K562 (cell line): ENCODE data around the gene STX12. TPM values are rescaled to one million over a fixed set of nuclear protein-coding genes. Genes with fewer than 3 reads are reported as not detected.

Source experiments
- polyA plus RNA-seq, 8 experiments: library from polyadenylated mRNA; depleted of rRNA in 4 of 8; stranded (reverse) in 5 of 8; unstranded in 3 of 8; fragments of >200 nt; fragmentation: Nextera tagmentation in 2 of 8; fragmentation: Illumina TruSeq in 1 of 8; extraction: Ambion mirVana in 2 of 8; extraction: Trizol in 1 of 8; gene quantifications; 2 replicates each; pipeline versions ENCODE4 v1.2.1 to v1.2.3, GENCODE V29; 2011 to 2014; ENCODE audit warnings: inconsistent platforms in 1 of 8, missing spikeins in 1 of 8
- small RNA-seq: library from RNA; depleted of rRNA; stranded (forward); fragments of <200 nt; gene quantifications from one replicate; pipeline ENCODE3, GENCODE V24; 2014
- total RNA-seq, 7 experiments: library from RNA; depleted of rRNA in 6 of 7; stranded (reverse); fragments of >200 nt in 6 of 7; fragmentation: Illumina TruSeq in 2 of 7; extraction: Trizol in 2 of 7; gene quantifications; 2 replicates each; pipeline versions ENCODE4 v1.2.1 to v1.2.3, GENCODE V29; 2011 to 2021; ENCODE audit warnings: low replicate concordance in 1 of 7

The STX12 gene
- total and polyA plus RNA-seq, 9 of the 15 experiments (the other 6 are each of a cell fraction or from before 2014, with no cell fraction given), result 16.9 to 31.3 (median 25.7) TPM

Small RNAs within 50 kb of the gene (small RNA-seq; reads per million reads assigned to genes)
- not detected for gene AL020997.2
- gene RNU6-1245P, result not detected
- gene SCARNA1, result 368 reads per million, percentile 99 among the genes with 10 or more reads in this experiment

Other genes starting within 250 kb of the STX12 start
Only the 7 nearest of the 9 such genes appear.
- gene FGR, start 138.0 kb upstream of the STX12 start, total RNA-seq (2014; rRNA removed), result not detected in 2 replicates
- gene FGR, start 138.0 kb upstream of the STX12 start, total RNA-seq (2014; rRNA removed; fragmentation: Illumina TruSeq; extraction: Trizol), result not detected in 2 replicates
- not detected in 2 replicates for gene FGR, start 138.0 kb upstream of the STX12 start, total RNA-seq (2015; rRNA removed; fragmentation: Illumina TruSeq; extraction: Trizol)
- gene FGR, start 138.0 kb upstream of the STX12 start, total RNA-seq (2021), result 0.11 and 0.38 TPM in 2 replicates
- gene FGR, start 138.0 kb upstream of the STX12 start, polyA plus RNA-seq (2011; rRNA removed), result 0.04 TPM in 1 of 2 replicates, not detected in the other
- not detected in 2 replicates for gene FGR, start 138.0 kb upstream of the STX12 start, polyA plus RNA-seq (2014; fragmentation: Illumina TruSeq; extraction: Trizol)
- not detected for gene FGR, start 138.0 kb upstream of the STX12 start, polyA plus RNA-seq (2014; fragmentation: Nextera tagmentation; extraction: Ambion mirVana)
- gene FGR, start 138.0 kb upstream of the STX12 start, polyA plus RNA-seq (2014; rRNA removed), result not detected in 2 replicates
- gene IFI6, start 101.0 kb upstream of the STX12 start, total RNA-seq (2014; rRNA removed), result 4.5 and 4.7 TPM in 2 replicates
- 0.99 and 1.0 TPM in 2 replicates for gene IFI6, start 101.0 kb upstream of the STX12 start, total RNA-seq (2014; rRNA removed; fragmentation: Illumina TruSeq; extraction: Trizol)
- gene IFI6, start 101.0 kb upstream of the STX12 start, total RNA-seq (2015; rRNA removed; fragmentation: Illumina TruSeq; extraction: Trizol), result 1.6 and 2.2 TPM in 2 replicates
- gene IFI6, start 101.0 kb upstream of the STX12 start, total RNA-seq (2021), result 3.8 and 5.0 TPM in 2 replicates
- 2.0 and 2.7 TPM in 2 replicates for gene IFI6, start 101.0 kb upstream of the STX12 start, polyA plus RNA-seq (2011; rRNA removed)
- gene IFI6, start 101.0 kb upstream of the STX12 start, polyA plus RNA-seq (2014; fragmentation: Illumina TruSeq; extraction: Trizol), result 2.4 and 2.9 TPM in 2 replicates
- under 1 TPM; 0.17 to 0.76 TPM for gene IFI6, start 101.0 kb upstream of the STX12 start, polyA plus RNA-seq (2014; fragmentation: Nextera tagmentation; extraction: Ambion mirVana)
- gene IFI6, start 101.0 kb upstream of the STX12 start, polyA plus RNA-seq (2014; rRNA removed), result 4.0 and 4.4 TPM in 2 replicates
- gene FAM76A, start 47.3 kb upstream of the STX12 start, total RNA-seq (2014; rRNA removed), result 14.3 and 14.6 TPM in 2 replicates
- gene FAM76A, start 47.3 kb upstream of the STX12 start, total RNA-seq (2014; rRNA removed; fragmentation: Illumina TruSeq; extraction: Trizol), result 13.0 and 16.4 TPM in 2 replicates
- gene FAM76A, start 47.3 kb upstream of the STX12 start, total RNA-seq (2015; rRNA removed; fragmentation: Illumina TruSeq; extraction: Trizol), result 11.9 and 13.1 TPM in 2 replicates
- gene FAM76A, start 47.3 kb upstream of the STX12 start, total RNA-seq (2021), result 10.8 and 12.4 TPM in 2 replicates
- gene FAM76A, start 47.3 kb upstream of the STX12 start, polyA plus RNA-seq (2011; rRNA removed), result 9.7 and 11.0 TPM in 2 replicates
- 7.8 and 11.3 TPM in 2 replicates for gene FAM76A, start 47.3 kb upstream of the STX12 start, polyA plus RNA-seq (2014; fragmentation: Illumina TruSeq; extraction: Trizol)
- gene FAM76A, start 47.3 kb upstream of the STX12 start, polyA plus RNA-seq (2014; fragmentation: Nextera tagmentation; extraction: Ambion mirVana), result 10 to 100 TPM in 1 of 2 experiments, 1 to 10 TPM in 1; 9.5 to 14.6 TPM
- 11.4 and 13.6 TPM in 2 replicates for gene FAM76A, start 47.3 kb upstream of the STX12 start, polyA plus RNA-seq (2014; rRNA removed)
- 70.7 and 79.1 TPM in 2 replicates for gene PPP1R8, start 57.6 kb downstream of the STX12 start, total RNA-seq (2014; rRNA removed)
- 74.6 and 79.6 TPM in 2 replicates for gene PPP1R8, start 57.6 kb downstream of the STX12 start, total RNA-seq (2014; rRNA removed; fragmentation: Illumina TruSeq; extraction: Trizol)
- 80.1 and 87.9 TPM in 2 replicates for gene PPP1R8, start 57.6 kb downstream of the STX12 start, total RNA-seq (2015; rRNA removed; fragmentation: Illumina TruSeq; extraction: Trizol)
- gene PPP1R8, start 57.6 kb downstream of the STX12 start, total RNA-seq (2021), result 66.7 and 75.3 TPM in 2 replicates
- gene PPP1R8, start 57.6 kb downstream of the STX12 start, polyA plus RNA-seq (2011; rRNA removed), result 89.6 and 101 TPM in 2 replicates
- 107 and 132 TPM in 2 replicates for gene PPP1R8, start 57.6 kb downstream of the STX12 start, polyA plus RNA-seq (2014; fragmentation: Illumina TruSeq; extraction: Trizol)
- gene PPP1R8, start 57.6 kb downstream of the STX12 start, polyA plus RNA-seq (2014; fragmentation: Nextera tagmentation; extraction: Ambion mirVana), result 10 to 100 TPM; 16.2 to 20.2 TPM
- 83.0 and 89.5 TPM in 2 replicates for gene PPP1R8, start 57.6 kb downstream of the STX12 start, polyA plus RNA-seq (2014; rRNA removed)
- gene THEMIS2, start 99.3 kb downstream of the STX12 start, total RNA-seq (2014; rRNA removed), result 10.8 and 12.6 TPM in 2 replicates
- 4.2 and 6.8 TPM in 2 replicates for gene THEMIS2, start 99.3 kb downstream of the STX12 start, total RNA-seq (2014; rRNA removed; fragmentation: Illumina TruSeq; extraction: Trizol)
- 4.6 and 4.9 TPM in 2 replicates for gene THEMIS2, start 99.3 kb downstream of the STX12 start, total RNA-seq (2015; rRNA removed; fragmentation: Illumina TruSeq; extraction: Trizol)
- gene THEMIS2, start 99.3 kb downstream of the STX12 start, total RNA-seq (2021), result 12.7 TPM in 2 replicates
- 8.5 and 16.9 TPM in 2 replicates for gene THEMIS2, start 99.3 kb downstream of the STX12 start, polyA plus RNA-seq (2011; rRNA removed)
- 8.0 and 9.5 TPM in 2 replicates for gene THEMIS2, start 99.3 kb downstream of the STX12 start, polyA plus RNA-seq (2014; fragmentation: Illumina TruSeq; extraction: Trizol)
- gene THEMIS2, start 99.3 kb downstream of the STX12 start, polyA plus RNA-seq (2014; fragmentation: Nextera tagmentation; extraction: Ambion mirVana), result 1 to 10 TPM; 2.3 to 3.4 TPM
- 11.7 and 12.8 TPM in 2 replicates for gene THEMIS2, start 99.3 kb downstream of the STX12 start, polyA plus RNA-seq (2014; rRNA removed)
- gene RPA2, start 141.4 kb downstream of the STX12 start, total RNA-seq (2014; rRNA removed), result 177 and 243 TPM in 2 replicates
- 150 and 169 TPM in 2 replicates for gene RPA2, start 141.4 kb downstream of the STX12 start, total RNA-seq (2014; rRNA removed; fragmentation: Illumina TruSeq; extraction: Trizol)
- gene RPA2, start 141.4 kb downstream of the STX12 start, total RNA-seq (2015; rRNA removed; fragmentation: Illumina TruSeq; extraction: Trizol), result 136 and 144 TPM in 2 replicates
- 119 and 121 TPM in 2 replicates for gene RPA2, start 141.4 kb downstream of the STX12 start, total RNA-seq (2021)
- gene RPA2, start 141.4 kb downstream of the STX12 start, polyA plus RNA-seq (2011; rRNA removed), result 177 and 222 TPM in 2 replicates
- 198 and 207 TPM in 2 replicates for gene RPA2, start 141.4 kb downstream of the STX12 start, polyA plus RNA-seq (2014; fragmentation: Illumina TruSeq; extraction: Trizol)
- gene RPA2, start 141.4 kb downstream of the STX12 start, polyA plus RNA-seq (2014; fragmentation: Nextera tagmentation; extraction: Ambion mirVana), result 100 to 1,000 TPM; 260 to 516 TPM
- gene RPA2, start 141.4 kb downstream of the STX12 start, polyA plus RNA-seq (2014; rRNA removed), result 265 and 295 TPM in 2 replicates
- 0.73 and 0.98 TPM in 2 replicates for gene SMPDL3B, start 161.8 kb downstream of the STX12 start, total RNA-seq (2014; rRNA removed)
- 0.36 and 0.38 TPM in 2 replicates for gene SMPDL3B, start 161.8 kb downstream of the STX12 start, total RNA-seq (2014; rRNA removed; fragmentation: Illumina TruSeq; extraction: Trizol)
- 0.07 and 0.11 TPM in 2 replicates for gene SMPDL3B, start 161.8 kb downstream of the STX12 start, total RNA-seq (2015; rRNA removed; fragmentation: Illumina TruSeq; extraction: Trizol)
- gene SMPDL3B, start 161.8 kb downstream of the STX12 start, total RNA-seq (2021), result 0.74 and 0.98 TPM in 2 replicates
- 0.68 and 1.1 TPM in 2 replicates for gene SMPDL3B, start 161.8 kb downstream of the STX12 start, polyA plus RNA-seq (2011; rRNA removed)
- 0.71 and 0.97 TPM in 2 replicates for gene SMPDL3B, start 161.8 kb downstream of the STX12 start, polyA plus RNA-seq (2014; fragmentation: Illumina TruSeq; extraction: Trizol)
- gene SMPDL3B, start 161.8 kb downstream of the STX12 start, polyA plus RNA-seq (2014; fragmentation: Nextera tagmentation; extraction: Ambion mirVana), result under 1 TPM; 0.10 to 0.41 TPM
- gene SMPDL3B, start 161.8 kb downstream of the STX12 start, polyA plus RNA-seq (2014; rRNA removed), result 1.1 and 1.2 TPM in 2 replicates